Parathyroid adenoma (tissue), 2 donors: ENCODE data around the gene FSD1L.

Experiments
- H2AFZ ChIP-seq: fragments of 300-600 bp; sonication (generic); one replicate; pipeline ENCODE4 v1.7.0; 2017; ENCODE audit warnings: antibody characterized with exemption, mild to moderate bottlenecking
- H3K27ac ChIP-seq: fragments of 300-600 bp; sonication (generic); one replicate; pipeline ENCODE4 v1.7.0; 2017
- H3K27me3 ChIP-seq: fragments of 300-600 bp; sonication (generic); one replicate; pipeline ENCODE4 v1.7.0; 2017; ENCODE audit warnings: low read length; ENCODE audit not compliant: control insufficient read depth, insufficient read depth
- H3K36me3 ChIP-seq: fragments of 300-600 bp; sonication (generic); one replicate; pipeline ENCODE4 v1.7.0; 2017; ENCODE audit warnings: low read length; ENCODE audit not compliant: control insufficient read depth, insufficient read depth
- H3K4me1 ChIP-seq: fragments of 300-600 bp; sonication (generic); one replicate; pipeline ENCODE4 v1.7.0; 2017; ENCODE audit warnings: control low read depth
- H3K4me2 ChIP-seq: fragments of 300-600 bp; sonication (generic); one replicate; pipeline ENCODE4 v1.7.0; 2017; ENCODE audit warnings: low read length
- H3K4me3 ChIP-seq: fragments of 300-600 bp; sonication (generic); one replicate; pipeline ENCODE4 v1.7.0; 2017; ENCODE audit warnings: low read depth, low read length
- H3K79me2 ChIP-seq: fragments of 300-600 bp; sonication (generic); one replicate; pipeline ENCODE4 v1.7.0; 2017; ENCODE audit warnings: control low read depth
- H3K9ac ChIP-seq: fragments of 300-600 bp; sonication (generic); one replicate; pipeline ENCODE4 v1.7.0; 2017; ENCODE audit warnings: mild to moderate bottlenecking
- H3K9me3 ChIP-seq: fragments of 300-600 bp; sonication (generic); one replicate; pipeline ENCODE4 v1.7.0; 2017; ENCODE audit warnings: low read length; ENCODE audit not compliant: control insufficient read depth
- TF ChIP-seq, protein P1 (sequence below): fragments of 300-600 bp; sonication (generic); IDR thresholded peaks from one replicate; pipeline ENCODE4 v1.7.0; 2017; ENCODE audit warnings: antibody characterized with exemption, mild to moderate bottlenecking
- donor health status: primary hyperparathyroidism.

FSD1L gene

GRCh38 chr9:105485131-105485530, 37.3 kb downstream of the FSD1L start:
- Histone ChIP-seq H3K36me3 (no peaks in the 10 kb centered on the region), H3K4me3 (no peak overlapping the region), H3K79me2 (no peaks in the 10 kb centered on the region), H3K4me2 (no peak overlapping the region), H3K9ac (no peak overlapping the region), H3K27ac (no peak overlapping the region), H3K27me3 (no peaks in the 10 kb centered on the region), H2AFZ (no peak overlapping the region), H3K4me1 (no peaks in the 10 kb centered on the region), H3K9me3 (no peaks in the 10 kb centered on the region)
- TF ChIP-seq, protein P1, sequence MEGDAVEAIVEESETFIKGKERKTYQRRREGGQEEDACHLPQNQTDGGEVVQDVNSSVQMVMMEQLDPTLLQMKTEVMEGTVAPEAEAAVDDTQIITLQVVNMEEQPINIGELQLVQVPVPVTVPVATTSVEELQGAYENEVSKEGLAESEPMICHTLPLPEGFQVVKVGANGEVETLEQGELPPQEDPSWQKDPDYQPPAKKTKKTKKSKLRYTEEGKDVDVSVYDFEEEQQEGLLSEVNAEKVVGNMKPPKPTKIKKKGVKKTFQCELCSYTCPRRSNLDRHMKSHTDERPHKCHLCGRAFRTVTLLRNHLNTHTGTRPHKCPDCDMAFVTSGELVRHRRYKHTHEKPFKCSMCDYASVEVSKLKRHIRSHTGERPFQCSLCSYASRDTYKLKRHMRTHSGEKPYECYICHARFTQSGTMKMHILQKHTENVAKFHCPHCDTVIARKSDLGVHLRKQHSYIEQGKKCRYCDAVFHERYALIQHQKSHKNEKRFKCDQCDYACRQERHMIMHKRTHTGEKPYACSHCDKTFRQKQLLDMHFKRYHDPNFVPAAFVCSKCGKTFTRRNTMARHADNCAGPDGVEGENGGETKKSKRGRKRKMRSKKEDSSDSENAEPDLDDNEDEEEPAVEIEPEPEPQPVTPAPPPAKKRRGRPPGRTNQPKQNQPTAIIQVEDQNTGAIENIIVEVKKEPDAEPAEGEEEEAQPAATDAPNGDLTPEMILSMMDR, result no peak

DNA sequence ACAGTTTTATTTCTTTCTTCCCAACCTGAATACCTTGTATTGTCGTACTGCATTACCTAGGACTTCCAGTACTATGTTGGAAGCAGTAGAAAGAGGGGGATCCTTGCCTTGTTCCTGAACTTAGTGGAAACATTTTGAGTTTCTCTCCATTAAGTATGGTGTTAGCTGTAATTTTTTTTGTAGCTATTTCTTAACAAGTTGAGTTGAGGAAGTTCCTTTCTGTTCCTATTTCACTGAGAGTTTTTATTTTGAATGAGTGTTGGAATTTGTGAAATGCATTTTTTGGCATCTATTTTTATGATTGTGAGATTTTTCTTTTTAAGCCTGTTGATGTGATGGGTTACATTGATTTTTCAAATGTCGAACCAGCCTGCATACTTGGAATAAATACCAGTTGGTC, 49.0 kb downstream of the FSD1L start:
- Histone ChIP-seq H3K9me3 (no peaks in the 10 kb centered on the region), H3K27ac (no peak overlapping the region), H3K27me3 (no peaks in the 10 kb centered on the region), H3K4me2 (no peak overlapping the region), H3K36me3 (no peaks in the 10 kb centered on the region), H3K4me1 (no peaks in the 10 kb centered on the region), H3K9ac (no peak overlapping the region), H3K4me3 (no peak overlapping the region), H3K79me2 (no peaks in the 10 kb centered on the region), H2AFZ (no peak overlapping the region)
- TF ChIP-seq, protein P1, result no peak

- no peaks in the 10 kb centered on the region for H3K27me3 ChIP-seq
- TF ChIP-seq, protein P1, result no peak
- H3K36me3 ChIP-seq, result no peaks in the 10 kb centered on the region
- H2AFZ ChIP-seq, result no peak overlapping the region
- H3K9ac ChIP-seq, result no peak overlapping the region
- H3K27ac ChIP-seq, result no peak overlapping the region
- no peaks in the 10 kb centered on the region for H3K79me2 ChIP-seq
- no peak overlapping the region for H3K4me2 ChIP-seq
- no peak overlapping the region for H3K4me3 ChIP-seq
- H3K9me3 ChIP-seq, result no peaks in the 10 kb centered on the region
- no peaks in the 10 kb centered on the region for H3K4me1 ChIP-seq
Observed at GRCh38 chr9:105497704-105498103, 49.9 kb downstream of the FSD1L start.

- H3K4me2 ChIP-seq, result no peak overlapping the region
- no peak overlapping the region for H3K9ac ChIP-seq
- no peak overlapping the region for H2AFZ ChIP-seq
- H3K36me3 ChIP-seq, result no peaks in the 10 kb centered on the region
- TF ChIP-seq, protein P1, result no peak
- no peaks in the 10 kb centered on the region for H3K4me1 ChIP-seq
- H3K27ac ChIP-seq, result no peak overlapping the region
- no peaks in the 10 kb centered on the region for H3K9me3 ChIP-seq
- H3K4me3 ChIP-seq, result no peak overlapping the region
- no peaks in the 10 kb centered on the region for H3K27me3 ChIP-seq
- H3K79me2 ChIP-seq, result no peaks in the 10 kb centered on the region
Observed at GRCh38 chr9:105500108-105500766, 52.4 kb downstream of the FSD1L start.

DNA sequence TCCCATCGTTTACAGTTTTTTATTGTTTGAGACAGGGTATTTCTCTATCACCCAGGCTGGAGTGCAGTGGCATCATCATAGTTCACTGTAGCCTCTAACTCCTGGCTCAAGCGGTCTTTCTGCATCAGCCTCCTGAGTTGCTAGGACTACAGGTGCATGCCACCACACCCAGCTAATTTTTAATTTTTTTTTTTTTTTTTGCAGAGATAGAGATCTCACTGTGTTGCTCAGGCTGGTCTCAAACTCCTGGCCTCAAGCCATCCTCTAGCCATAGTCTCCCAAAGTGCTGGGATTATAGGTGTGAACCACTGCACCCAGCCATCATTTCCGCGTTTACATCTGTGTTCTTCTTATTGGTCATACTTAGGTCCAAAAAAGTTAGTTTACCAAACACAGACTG, 53.6 kb downstream of the FSD1L start:
- H3K4me3 ChIP-seq, result no peak overlapping the region
- no peak overlapping the region for H2AFZ ChIP-seq
- H3K9ac ChIP-seq, result no peak overlapping the region
- H3K4me2 ChIP-seq, result no peak overlapping the region
- no peaks in the 10 kb centered on the region for H3K4me1 ChIP-seq
- H3K79me2 ChIP-seq, result no peaks in the 10 kb centered on the region
- H3K27ac ChIP-seq, result no peak overlapping the region
- H3K9me3 ChIP-seq, result no peaks in the 10 kb centered on the region
- H3K36me3 ChIP-seq, result no peaks in the 10 kb centered on the region
- no peaks in the 10 kb centered on the region for H3K27me3 ChIP-seq
- TF ChIP-seq, protein P1, result no peak
